ENCODE measurements around the gene SMIM35. TPM values are rescaled to one million over a fixed set of nuclear protein-coding genes. Genes with fewer than 3 reads are reported as not detected.

Gene SMIM35
- total and polyA plus RNA-seq, 2 of the 4 experiments (the other 2 are of a cell fraction) = not detected

- no peak overlapping the region for H3K14ac ChIP-seq (replicated peaks; ENCODE audit: low read depth, low read length)
- H3K56ac ChIP-seq (ENCODE audit: extremely low read depth, insufficient read depth, low read length) = no peak overlapping the region
- H3K4ac ChIP-seq (ENCODE audit: low read depth, low read length) = no peak overlapping the region
- intact Hi-C loops (cut with micrococcal nuclease) = no loop called here
- no peak overlapping the region for H4K8ac ChIP-seq (ENCODE audit: low read depth in 2 of 2, low read length in 2 of 2)
- no peak overlapping the region for H2AFZ ChIP-seq (replicated peaks; ENCODE audit: low read length, poor library complexity)
- no peak overlapping the region for H3K4me2 ChIP-seq (ENCODE audit: low read depth, low read length)
- H2BK120ac ChIP-seq (ENCODE audit: low read depth, low read length) = no peak overlapping the region
- no peak overlapping the region for H4K91ac ChIP-seq (ENCODE audit: insufficient read depth, low read depth, low read length)
- no peak overlapping the region for H2BK5ac ChIP-seq (ENCODE audit: low read depth, low read length, poor library complexity, severe bottlenecking)
- H3K23ac ChIP-seq (ENCODE audit: low read depth, low read length) = no peak overlapping the region
- no peak overlapping the region for H2AK5ac ChIP-seq (ENCODE audit: low read depth, low read length)
- DNase-seq (no peak), ATAC-seq (ENCODE audit: low read depth) (no peak)
- dilution Hi-C loops (cut with HindIII; ENCODE audit: low sequenced_read_pairs, unreplicated experiment) = no loop called here
- H2AK9ac ChIP-seq (replicated peaks; ENCODE audit: low read depth, low read length, poor library complexity) = no peak overlapping the region
- no peak overlapping the region for H2BK20ac ChIP-seq (ENCODE audit: low read depth, low read length)
- H3K36me3 ChIP-seq (ENCODE audit: control insufficient read depth, insufficient read depth, low read length) = no peaks in the 10 kb centered on the region
- ChIA-PET CTCF (no interaction called here), POLR2A (ENCODE audit: unreplicated experiment) (no interaction called here)
- no peak overlapping the region for H3K18ac ChIP-seq (ENCODE audit: low read depth, low read length)
- H3K27ac ChIP-seq (ENCODE audit: insufficient read depth, low read length) = no peak overlapping the region
- H3K27me3 ChIP-seq (ENCODE audit: control insufficient read depth, insufficient read depth, low read length) = no peaks in the 10 kb centered on the region
- H3K9ac ChIP-seq (ENCODE audit: low read depth, low read length) = no peak overlapping the region
- no peak overlapping the region for H3K4me3 ChIP-seq (ENCODE audit: insufficient read depth, low read depth, low read length)
- no peak for TF ChIP-seq POLR2A (IDR thresholded peaks at IDR 0.05; ENCODE audit: low read depth, low read length)
- no peak for TF ChIP-seq MAZ (IDR thresholded peaks at IDR 0.05; ENCODE audit: borderline replicate concordance, low read depth, low read length)
- no peak for TF ChIP-seq BHLHE40 (IDR thresholded peaks at IDR 0.05; ENCODE audit: low read depth, low read length)
- TF ChIP-seq CHD1 (IDR thresholded peaks at IDR 0.05; ENCODE audit: low read depth, low read length) = no peak
- TF ChIP-seq RFX5 (IDR thresholded peaks at IDR 0.05; ENCODE audit: low read depth, low read length) = no peak
- no peak for TF ChIP-seq MXI1 (IDR thresholded peaks at IDR 0.05; ENCODE audit: borderline replicate concordance, low read depth, low read length)
- no peak for TF ChIP-seq ELK1 (IDR thresholded peaks at IDR 0.05; ENCODE audit: borderline replicate concordance, low read depth, low read length)
- TF ChIP-seq RCOR1 (IDR thresholded peaks at IDR 0.05; ENCODE audit: insufficient replicate concordance, low read length) = no peak
- no peak for TF ChIP-seq MAFK (IDR thresholded peaks at IDR 0.05; ENCODE audit: low read depth, low read length)
- no peak for TF ChIP-seq CEBPB (IDR thresholded peaks at IDR 0.05; ENCODE audit: low read depth, low read length)
- TF ChIP-seq USF2 (IDR thresholded peaks at IDR 0.05; ENCODE audit: low read depth, low read length) = no peak
- no peak for TF ChIP-seq RAD21 (IDR thresholded peaks at IDR 0.05; ENCODE audit: low read length)
- no peak for TF ChIP-seq SMC3 (IDR thresholded peaks at IDR 0.05; ENCODE audit: low read depth, low read length)
- no peak for TF ChIP-seq FOS (IDR thresholded peaks at IDR 0.05; ENCODE audit: low read depth, low read length)
- TF ChIP-seq NFE2L2 (IDR thresholded peaks at IDR 0.05; ENCODE audit: low read depth, low read length) = no peak
- TF ChIP-seq, protein P1, sequence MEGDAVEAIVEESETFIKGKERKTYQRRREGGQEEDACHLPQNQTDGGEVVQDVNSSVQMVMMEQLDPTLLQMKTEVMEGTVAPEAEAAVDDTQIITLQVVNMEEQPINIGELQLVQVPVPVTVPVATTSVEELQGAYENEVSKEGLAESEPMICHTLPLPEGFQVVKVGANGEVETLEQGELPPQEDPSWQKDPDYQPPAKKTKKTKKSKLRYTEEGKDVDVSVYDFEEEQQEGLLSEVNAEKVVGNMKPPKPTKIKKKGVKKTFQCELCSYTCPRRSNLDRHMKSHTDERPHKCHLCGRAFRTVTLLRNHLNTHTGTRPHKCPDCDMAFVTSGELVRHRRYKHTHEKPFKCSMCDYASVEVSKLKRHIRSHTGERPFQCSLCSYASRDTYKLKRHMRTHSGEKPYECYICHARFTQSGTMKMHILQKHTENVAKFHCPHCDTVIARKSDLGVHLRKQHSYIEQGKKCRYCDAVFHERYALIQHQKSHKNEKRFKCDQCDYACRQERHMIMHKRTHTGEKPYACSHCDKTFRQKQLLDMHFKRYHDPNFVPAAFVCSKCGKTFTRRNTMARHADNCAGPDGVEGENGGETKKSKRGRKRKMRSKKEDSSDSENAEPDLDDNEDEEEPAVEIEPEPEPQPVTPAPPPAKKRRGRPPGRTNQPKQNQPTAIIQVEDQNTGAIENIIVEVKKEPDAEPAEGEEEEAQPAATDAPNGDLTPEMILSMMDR (conservative IDR thresholded peaks at IDR 0.05; ENCODE audit: low read depth, low read length) = no peak
- no peaks in the 10 kb centered on the region for H3K9me3 ChIP-seq (ENCODE audit: control insufficient read depth, insufficient read depth, low read length)
- no peaks in the 10 kb centered on the region for H3K4me1 ChIP-seq (ENCODE audit: control insufficient read depth, insufficient read depth, low read length)
- no peaks in the 10 kb centered on the region for H3K79me1 ChIP-seq (ENCODE audit: low read depth in 1 of 2, low read length in 2 of 2)
- H2BK15ac ChIP-seq (ENCODE audit: low read depth, low read length) = no peak overlapping the region
- no TSS peak for BruUV-seq (replicated peaks)
- H4K5ac ChIP-seq (ENCODE audit: low read depth, low read length) = no peak overlapping the region
- WGBS, 2 experiments (ENCODE audit: extremely low coverage in 2 of 2, insufficient read length in 1 of 2) = no CpG with 5 or more reads among the region's 9 CpGs
- no peaks in the 10 kb centered on the region for H4K20me1 ChIP-seq (ENCODE audit: insufficient read depth, low read length)
- in situ Hi-C loops (cut with MboI; ENCODE audit: low sequenced_read_pairs) = no loop called here
- no peaks in the 10 kb centered on the region for H3K9me1 ChIP-seq (ENCODE audit: insufficient read depth, low read length)
Observed at GRCh38 chr11:117972629-117973502, 113.9 kb downstream of the SMIM35 start.
